Myometrial cell (primary cell): Measurements from ENCODE around the gene KLK15. TPM values are rescaled to one million over a fixed set of nuclear protein-coding genes. Genes with fewer than 3 reads are reported as not detected.

ENCODE experiments used
- total RNA-seq: library from RNA; depleted of rRNA; stranded (reverse); fragments of >200 nt; gene quantifications from 2 replicates; pipeline ENCODE4 v1.2.3, GENCODE V29; 2015

Gene KLK15, protein sequence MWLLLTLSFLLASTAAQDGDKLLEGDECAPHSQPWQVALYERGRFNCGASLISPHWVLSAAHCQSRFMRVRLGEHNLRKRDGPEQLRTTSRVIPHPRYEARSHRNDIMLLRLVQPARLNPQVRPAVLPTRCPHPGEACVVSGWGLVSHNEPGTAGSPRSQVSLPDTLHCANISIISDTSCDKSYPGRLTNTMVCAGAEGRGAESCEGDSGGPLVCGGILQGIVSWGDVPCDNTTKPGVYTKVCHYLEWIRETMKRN
- total RNA-seq = not detected in 2 replicates

DNA sequence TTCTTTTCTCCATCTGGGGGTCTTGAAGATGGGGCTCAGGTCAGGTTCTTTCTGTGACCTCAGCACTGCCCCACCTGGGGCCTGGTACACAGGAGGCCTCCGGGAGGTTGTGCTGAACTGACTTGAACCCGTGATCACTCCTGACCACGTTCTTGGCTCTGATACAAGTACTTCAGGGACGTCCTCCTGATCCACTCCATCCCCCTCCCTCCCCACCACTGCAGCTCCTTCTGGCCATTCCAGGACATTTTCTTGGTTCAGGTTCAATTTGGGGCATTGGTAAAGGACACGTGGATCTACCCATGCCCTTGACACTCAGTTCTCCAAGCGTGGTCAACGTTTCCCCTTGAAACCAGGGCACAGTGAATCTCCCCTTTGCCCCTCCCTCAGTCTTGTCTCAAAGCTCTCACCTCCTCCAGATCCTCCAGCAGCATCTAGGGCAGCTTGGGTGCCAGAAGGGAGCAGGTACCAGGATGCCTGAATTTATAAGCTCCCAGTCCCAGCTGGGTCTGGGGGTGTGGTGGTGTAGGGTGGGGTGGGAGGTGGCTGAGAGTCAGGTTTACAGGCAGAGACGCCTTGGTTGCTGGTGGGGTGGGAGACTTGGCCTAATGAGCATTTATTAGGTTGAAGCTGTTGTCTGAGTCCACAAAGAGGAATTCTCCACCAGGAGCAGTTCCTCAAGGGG, at the start of gene KLK15:
Gene KLK15 (minus strand): TSS at position 458 of the 685 bp plus-strand sequence. CDS start 2,082 bp downstream, outside the sequence.

DNA sequence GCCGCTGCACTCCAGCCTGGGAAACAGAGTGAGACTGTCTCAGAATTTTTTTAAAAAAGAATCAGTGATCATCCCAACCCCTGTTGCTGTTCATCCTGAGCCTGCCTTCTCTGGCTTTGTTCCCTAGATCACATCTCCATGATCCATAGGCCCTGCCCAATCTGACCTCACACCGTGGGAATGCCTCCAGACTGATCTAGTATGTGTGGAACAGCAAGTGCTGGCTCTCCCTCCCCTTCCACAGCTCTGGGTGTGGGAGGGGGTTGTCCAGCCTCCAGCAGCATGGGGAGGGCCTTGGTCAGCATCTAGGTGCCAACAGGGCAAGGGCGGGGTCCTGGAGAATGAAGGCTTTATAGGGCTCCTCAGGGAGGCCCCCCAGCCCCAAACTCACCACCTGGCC, 39.7 kb upstream of the KLK15 start, which contains the start of gene KLK2:
Gene KLK2 (plus strand): TSS at position 384 of the 400 bp plus-strand sequence. CDS start 35 bp downstream, outside the sequence.

DNA sequence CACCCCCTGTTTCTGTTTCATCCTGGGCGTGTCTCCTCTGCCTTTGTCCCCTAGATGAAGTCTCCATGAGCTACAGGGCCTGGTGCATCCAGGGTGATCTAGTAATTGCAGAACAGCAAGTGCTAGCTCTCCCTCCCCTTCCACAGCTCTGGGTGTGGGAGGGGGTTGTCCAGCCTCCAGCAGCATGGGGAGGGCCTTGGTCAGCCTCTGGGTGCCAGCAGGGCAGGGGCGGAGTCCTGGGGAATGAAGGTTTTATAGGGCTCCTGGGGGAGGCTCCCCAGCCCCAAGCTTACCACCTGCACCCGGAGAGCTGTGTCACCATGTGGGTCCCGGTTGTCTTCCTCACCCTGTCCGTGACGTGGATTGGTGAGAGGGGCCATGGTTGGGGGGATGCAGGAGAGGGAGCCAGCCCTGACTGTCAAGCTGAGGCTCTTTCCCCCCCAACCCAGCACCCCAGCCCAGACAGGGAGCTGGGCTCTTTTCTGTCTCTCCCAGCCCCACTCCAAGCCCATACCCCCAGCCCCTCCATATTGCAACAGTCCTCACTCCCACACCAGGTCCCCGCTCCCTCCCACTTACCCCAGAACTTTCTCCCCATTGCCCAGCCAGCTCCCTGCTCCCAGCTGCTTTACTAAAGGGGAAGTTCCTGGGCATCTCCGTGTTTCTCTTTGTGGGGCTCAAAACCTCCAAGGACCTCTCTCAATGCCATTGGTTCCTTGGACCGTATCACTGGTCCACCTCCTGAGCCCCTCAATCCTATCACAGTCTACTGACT, 21.4 kb upstream of the KLK15 start, which contains the start of gene KLK3:
Gene KLK3 (plus strand): TSS at position 280 of the 775 bp plus-strand sequence. CDS start 41 bp downstream, at position 321.

DNA sequence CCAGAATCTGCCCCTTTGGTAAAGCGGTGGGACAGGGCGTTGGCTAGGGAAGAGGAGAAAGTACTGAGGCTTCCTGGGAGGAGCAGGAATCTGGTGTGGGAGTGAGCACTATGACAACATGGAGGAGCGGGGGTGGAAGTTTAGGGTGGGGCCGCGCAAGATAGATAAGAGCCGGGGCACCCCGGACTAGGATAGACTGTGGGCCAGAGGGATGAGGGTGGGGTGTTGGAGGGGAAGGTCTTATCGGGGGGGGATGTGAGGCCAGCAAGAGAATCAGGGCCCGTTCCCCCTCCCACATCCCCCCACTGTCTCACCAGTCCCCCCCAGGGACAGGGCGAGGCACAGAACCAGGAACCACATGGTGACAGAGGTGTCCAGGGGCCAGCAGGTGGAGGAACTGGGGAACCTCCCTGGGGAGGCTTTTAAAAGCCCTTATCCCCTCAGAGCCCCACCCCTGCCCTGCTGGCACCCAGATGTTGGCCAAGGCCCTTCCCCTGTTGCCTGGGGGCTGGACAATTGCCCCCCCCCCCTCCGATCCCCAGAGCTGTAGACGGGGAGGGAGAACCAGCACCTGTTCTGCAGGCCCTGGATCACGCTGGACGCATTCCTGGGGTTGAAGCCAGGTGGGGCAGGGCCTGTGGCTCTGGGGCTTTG, 9.9 kb downstream of the KLK15 start, which contains the start of gene KLK1:
Gene KLK1 (minus strand): TSS at position 399 of the 654 bp plus-strand sequence. CDS start 39 bp downstream, at position 360.

DNA sequence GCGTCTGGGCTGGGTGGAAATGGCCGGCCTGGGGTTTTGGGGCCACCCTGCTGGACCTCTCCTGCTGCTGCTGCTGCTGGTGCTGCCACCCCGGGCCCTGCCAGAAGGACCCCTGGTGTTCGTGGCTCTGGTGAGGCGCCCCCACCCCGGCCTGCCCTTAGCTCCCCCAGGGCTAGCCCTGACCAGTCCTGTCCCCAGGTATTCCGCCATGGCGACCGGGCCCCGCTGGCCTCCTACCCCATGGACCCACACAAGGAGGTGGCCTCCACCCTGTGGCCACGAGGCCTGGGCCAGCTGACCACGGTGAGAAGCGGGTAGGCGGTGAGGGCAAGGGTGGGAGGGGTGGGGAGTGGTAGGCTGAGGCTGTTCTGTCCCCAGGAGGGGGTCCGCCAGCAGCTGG, 43.0 kb downstream of the KLK15 start, which contains the start of gene ACP4:
Gene ACP4 (plus strand): TSS at position 20 of the 400 bp plus-strand sequence. CDS start 0 bp downstream, at position 20.

Other genes starting within 250 kb of the KLK15 start
- gene SYT3, start 193.7 kb downstream of the KLK15 start, total RNA-seq = 0.35 TPM in 1 of 2 replicates, not detected in the other
- gene C19orf81, start 184.1 kb downstream of the KLK15 start, total RNA-seq = not detected in 2 replicates
- gene SHANK1, start 113.8 kb downstream of the KLK15 start, total RNA-seq = 6.6 and 10.6 TPM in 2 replicates
- 167 and 170 TPM in 2 replicates for gene CLEC11A, start 110.2 kb downstream of the KLK15 start, total RNA-seq
- gene GPR32, start 63.1 kb downstream of the KLK15 start, total RNA-seq = not detected in 2 replicates
- gene ACP4, start 43.2 kb downstream of the KLK15 start, total RNA-seq = not detected in 2 replicates
- gene KLK1, start 9.8 kb downstream of the KLK15 start, total RNA-seq = not detected in 2 replicates
- not detected in 2 replicates for gene KLK3, start 21.3 kb upstream of the KLK15 start, total RNA-seq
- gene KLK2, start 39.9 kb upstream of the KLK15 start, total RNA-seq = not detected in 2 replicates
- gene KLK4, start 77.8 kb upstream of the KLK15 start, total RNA-seq = not detected in 2 replicates
- gene KLK5, start 119.5 kb upstream of the KLK15 start, total RNA-seq = not detected in 2 replicates
- not detected in 2 replicates for gene KLK6, start 136.0 kb upstream of the KLK15 start, total RNA-seq
- not detected in 2 replicates for gene KLK7, start 150.3 kb upstream of the KLK15 start, total RNA-seq
- gene KLK8, start 168.0 kb upstream of the KLK15 start, total RNA-seq = not detected in 2 replicates
- not detected in 2 replicates for gene KLK10, start 186.1 kb upstream of the KLK15 start, total RNA-seq
- gene KLK11, start 193.0 kb upstream of the KLK15 start, total RNA-seq = not detected in 2 replicates
- not detected in 2 replicates for gene KLK12, start 201.4 kb upstream of the KLK15 start, total RNA-seq
- gene KLK13, start 231.5 kb upstream of the KLK15 start, total RNA-seq = not detected in 2 replicates
- gene KLK14, start 249.3 kb upstream of the KLK15 start, total RNA-seq = not detected in 2 replicates